ENCODE data around the gene GLMP. TPM values are rescaled to one million over a fixed set of nuclear protein-coding genes. Genes with fewer than 3 reads are reported as not detected.

Gene GLMP
- total RNA-seq, 1 donor from 2014 or later: 19.1 TPM

GRCh38 chr1:156308078-156308477 is 12.6 kb upstream of the GLMP start:
- H3K4me3 Mint-ChIP-seq (ENCODE audit: low read depth): no peak overlapping the region
- H3K36me3 Mint-ChIP-seq (ENCODE audit: low read depth): peaks cover 61% of the 10 kb centered on the region
- H3K9me3 Mint-ChIP-seq: no peaks in the 10 kb centered on the region
- intact Hi-C loops (cut with micrococcal nuclease): no loop called here
- H3K27me3 Mint-ChIP-seq (ENCODE audit: low read depth): no peaks in the 10 kb centered on the region
- H3K4me1 Mint-ChIP-seq (ENCODE audit: low read depth): no peaks in the 10 kb centered on the region
- H3K27ac Mint-ChIP-seq: no peak overlapping the region
- no peak for DNase-seq (ENCODE audit: low spot score)

- no peak overlapping the region for H3K4me3 Mint-ChIP-seq (ENCODE audit: low read depth)
- no peaks in the 10 kb centered on the region for H3K27me3 Mint-ChIP-seq (ENCODE audit: low read depth)
Observed at GRCh38 chr1:156305215-156305614, 9.7 kb upstream of the GLMP start.

GRCh38 chr1:156303241-156303640 is 7.8 kb upstream of the GLMP start:
- Mint-ChIP-seq H3K4me3 (ENCODE audit: low read depth) (no peak overlapping the region), H3K27me3 (ENCODE audit: low read depth) (no peaks in the 10 kb centered on the region), H3K9me3 (no peaks in the 10 kb centered on the region), H3K4me1 (ENCODE audit: low read depth) (no peaks in the 10 kb centered on the region), H3K27ac (no peak overlapping the region), H3K36me3 (ENCODE audit: low read depth) (peaks cover 25% of the 10 kb centered on the region)
- intact Hi-C loops (cut with micrococcal nuclease): no loop called here
- no peak for DNase-seq (ENCODE audit: low spot score)

More at GRCh38 chr1:156305215-156305614, 9.7 kb upstream of the GLMP start:
- DNase-seq (ENCODE audit: low spot score): no peak
- Mint-ChIP-seq H3K36me3 (ENCODE audit: low read depth) (peaks cover 39% of the 10 kb centered on the region), H3K4me1 (ENCODE audit: low read depth) (no peaks in the 10 kb centered on the region), H3K27ac (no peak overlapping the region), H3K9me3 (no peaks in the 10 kb centered on the region)
- intact Hi-C loops (cut with micrococcal nuclease): no loop called here

GRCh38 chr1:156298852-156299357 is 3.4 kb upstream of the GLMP start, which contains the start of gene VHLL:
VHLL (minus strand) TSS chr1:156299307; CDS start chr1:156299189, 118 bp downstream.
- Mint-ChIP-seq H3K27me3 (ENCODE audit: low read depth) (no peaks in the 10 kb centered on the region), H3K36me3 (ENCODE audit: low read depth) (peaks cover 3% of the 10 kb centered on the region), H3K4me3 (ENCODE audit: low read depth) (no peak within 1 kb of the TSS), H3K4me1 (ENCODE audit: low read depth) (peaks cover 12% of the 10 kb centered on the region), H3K9me3 (no peaks in the 10 kb centered on the region), H3K27ac (no peak within 1 kb of the TSS)
- DNase-seq (ENCODE audit: low spot score): no peak
- intact Hi-C loops (cut with micrococcal nuclease): no loop called here

GRCh38 chr1:156293895-156294294 is 1.6 kb downstream of the GLMP start:
- Mint-ChIP-seq H3K4me3 (ENCODE audit: low read depth) (no peak overlapping the region), H3K4me1 (ENCODE audit: low read depth) (peaks cover 15% of the 10 kb centered on the region), H3K9me3 (no peaks in the 10 kb centered on the region), H3K27me3 (ENCODE audit: low read depth) (no peaks in the 10 kb centered on the region), H3K27ac (no peak overlapping the region), H3K36me3 (ENCODE audit: low read depth) (peaks cover 13% of the 10 kb centered on the region)
- no peak for DNase-seq (ENCODE audit: low spot score)
- intact Hi-C loops (cut with micrococcal nuclease): no loop called here

GRCh38 chr1:156293098-156293434 is 2.4 kb downstream of the GLMP start:
- Mint-ChIP-seq H3K36me3 (ENCODE audit: low read depth) (peaks cover 16% of the 10 kb centered on the region), H3K4me1 (ENCODE audit: low read depth) (peaks cover 15% of the 10 kb centered on the region), H3K27ac (no peak overlapping the region), H3K9me3 (no peaks in the 10 kb centered on the region), H3K27me3 (ENCODE audit: low read depth) (no peaks in the 10 kb centered on the region), H3K4me3 (ENCODE audit: low read depth) (peak overlapping the region; percentile 40)
- no peak for DNase-seq (ENCODE audit: low spot score)
- intact Hi-C loops (cut with micrococcal nuclease): no loop called here

- Mint-ChIP-seq H3K4me1 (ENCODE audit: low read depth) (peaks cover 15% of the 10 kb centered on the region), H3K27ac (peak overlapping the region; percentile 66), H3K27me3 (ENCODE audit: low read depth) (no peaks in the 10 kb centered on the region), H3K36me3 (ENCODE audit: low read depth) (peaks cover 17% of the 10 kb centered on the region), H3K4me3 (ENCODE audit: low read depth) (peak overlapping the region; percentile 45), H3K9me3 (no peaks in the 10 kb centered on the region)
- DNase-seq (ENCODE audit: low spot score): no peak
- intact Hi-C loops (cut with micrococcal nuclease): no loop called here
Observed at GRCh38 chr1:156291226-156292061, 4.0 kb downstream of the GLMP start.

GRCh38 chr1:156289857-156290256 is 5.6 kb downstream of the GLMP start:
- Mint-ChIP-seq H3K27me3 (ENCODE audit: low read depth) (no peaks in the 10 kb centered on the region), H3K27ac (no peak overlapping the region), H3K9me3 (no peaks in the 10 kb centered on the region), H3K4me1 (ENCODE audit: low read depth) (peaks cover 9% of the 10 kb centered on the region), H3K4me3 (ENCODE audit: low read depth) (no peak overlapping the region), H3K36me3 (ENCODE audit: low read depth) (peaks cover 24% of the 10 kb centered on the region)
- no peak for DNase-seq (ENCODE audit: low spot score)
- intact Hi-C loops (cut with micrococcal nuclease): no loop called here

GRCh38 chr1:156286061-156286460 is 9.4 kb downstream of the GLMP start:
- Mint-ChIP-seq H3K4me3 (ENCODE audit: low read depth) (no peak overlapping the region), H3K9me3 (no peaks in the 10 kb centered on the region), H3K27ac (no peak overlapping the region), H3K27me3 (ENCODE audit: low read depth) (no peaks in the 10 kb centered on the region), H3K4me1 (ENCODE audit: low read depth) (peaks cover 19% of the 10 kb centered on the region), H3K36me3 (ENCODE audit: low read depth) (peaks cover 21% of the 10 kb centered on the region)
- intact Hi-C loops (cut with micrococcal nuclease): no loop called here
- DNase-seq (ENCODE audit: low spot score): no peak

- no peak overlapping the region for H3K4me3 Mint-ChIP-seq (ENCODE audit: low read depth)
- H3K4me1 Mint-ChIP-seq (ENCODE audit: low read depth): peaks cover 25% of the 10 kb centered on the region
- no peak overlapping the region for H3K27ac Mint-ChIP-seq
- DNase-seq (ENCODE audit: low spot score): no peak
- peaks cover 21% of the 10 kb centered on the region for H3K36me3 Mint-ChIP-seq (ENCODE audit: low read depth)
- intact Hi-C loops (cut with micrococcal nuclease): no loop called here
- H3K27me3 Mint-ChIP-seq (ENCODE audit: low read depth): no peaks in the 10 kb centered on the region
- H3K9me3 Mint-ChIP-seq: no peaks in the 10 kb centered on the region
Observed at GRCh38 chr1:156285437-156285836, 10.0 kb downstream of the GLMP start.

GRCh38 chr1:156284757-156285156 is 10.7 kb downstream of the GLMP start:
- intact Hi-C loops (cut with micrococcal nuclease): loop anchor here (5.0 kb wide), 3 partner anchors 33 to 427 kb away; partner anchors contain the start of genes GON4L and SYT11
- Mint-ChIP-seq H3K4me1 (ENCODE audit: low read depth) (peaks cover 30% of the 10 kb centered on the region), H3K9me3 (no peaks in the 10 kb centered on the region), H3K27me3 (ENCODE audit: low read depth) (no peaks in the 10 kb centered on the region), H3K4me3 (ENCODE audit: low read depth) (peak overlapping the region; percentile 16), H3K36me3 (ENCODE audit: low read depth) (peaks cover 21% of the 10 kb centered on the region), H3K27ac (no peak overlapping the region)
- no peak for DNase-seq (ENCODE audit: low spot score)

- Mint-ChIP-seq H3K36me3 (ENCODE audit: low read depth) (peaks cover 19% of the 10 kb centered on the region), H3K9me3 (no peaks in the 10 kb centered on the region), H3K4me1 (ENCODE audit: low read depth) (peaks cover 31% of the 10 kb centered on the region), H3K27me3 (ENCODE audit: low read depth) (no peaks in the 10 kb centered on the region), H3K27ac (peak within 1 kb of the TSS; percentile 89), H3K4me3 (ENCODE audit: low read depth) (peak within 1 kb of the TSS; percentile 94)
- DNase-seq (ENCODE audit: low spot score): no peak
- intact Hi-C loops (cut with micrococcal nuclease): loop anchor here (5.0 kb wide), 3 partner anchors 33 to 427 kb away; partner anchors contain the start of genes GON4L and SYT11
Observed at GRCh38 chr1:156284112-156284511, 11.4 kb downstream of the GLMP start, which contains the start of gene TMEM79. TMEM79 (plus strand) TSS chr1:156284325; CDS start chr1:156285227, 902 bp downstream.

- peaks cover 31% of the 10 kb centered on the region for H3K4me1 Mint-ChIP-seq (ENCODE audit: low read depth)
- no peaks in the 10 kb centered on the region for H3K27me3 Mint-ChIP-seq (ENCODE audit: low read depth)
- peak overlapping the region; percentile 89 for H3K27ac Mint-ChIP-seq
- DNase-seq (ENCODE audit: low spot score): no peak
- peaks cover 19% of the 10 kb centered on the region for H3K36me3 Mint-ChIP-seq (ENCODE audit: low read depth)
- peak overlapping the region; percentile 94 for H3K4me3 Mint-ChIP-seq (ENCODE audit: low read depth)
- intact Hi-C loops (cut with micrococcal nuclease): loop anchor here (2.0 to 5.0 kb wide), 4 partner anchors 34 to 426 kb away; partner anchors contain the start of genes CCT3, GON4L, SYT11 and TSACC
- H3K9me3 Mint-ChIP-seq: no peaks in the 10 kb centered on the region
Observed at GRCh38 chr1:156283521-156283920, 12.0 kb downstream of the GLMP start.
